ENCODE data around the gene SCT.

The SCT gene

DNA sequence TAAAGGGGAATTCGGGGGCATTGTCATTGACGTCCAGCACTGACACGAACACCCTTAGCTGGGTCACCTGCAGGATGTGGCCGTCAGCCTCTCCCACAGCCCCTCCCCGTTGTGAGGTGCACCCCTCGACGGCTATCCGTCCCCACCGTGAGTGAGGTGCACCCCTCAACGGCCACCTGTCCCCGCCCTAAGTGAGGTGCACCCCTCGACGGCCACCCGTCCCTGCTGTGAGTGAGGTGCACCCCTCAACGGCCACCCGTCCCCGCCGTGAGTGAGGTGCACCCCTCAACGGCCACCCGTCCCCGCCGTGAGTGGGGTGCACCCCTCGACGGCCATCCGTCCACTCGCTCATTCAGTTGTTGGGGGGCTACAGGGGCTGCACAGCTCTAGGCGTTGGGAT, 5.1 kb downstream of the SCT start:
- DNase-seq = no peak

DNA sequence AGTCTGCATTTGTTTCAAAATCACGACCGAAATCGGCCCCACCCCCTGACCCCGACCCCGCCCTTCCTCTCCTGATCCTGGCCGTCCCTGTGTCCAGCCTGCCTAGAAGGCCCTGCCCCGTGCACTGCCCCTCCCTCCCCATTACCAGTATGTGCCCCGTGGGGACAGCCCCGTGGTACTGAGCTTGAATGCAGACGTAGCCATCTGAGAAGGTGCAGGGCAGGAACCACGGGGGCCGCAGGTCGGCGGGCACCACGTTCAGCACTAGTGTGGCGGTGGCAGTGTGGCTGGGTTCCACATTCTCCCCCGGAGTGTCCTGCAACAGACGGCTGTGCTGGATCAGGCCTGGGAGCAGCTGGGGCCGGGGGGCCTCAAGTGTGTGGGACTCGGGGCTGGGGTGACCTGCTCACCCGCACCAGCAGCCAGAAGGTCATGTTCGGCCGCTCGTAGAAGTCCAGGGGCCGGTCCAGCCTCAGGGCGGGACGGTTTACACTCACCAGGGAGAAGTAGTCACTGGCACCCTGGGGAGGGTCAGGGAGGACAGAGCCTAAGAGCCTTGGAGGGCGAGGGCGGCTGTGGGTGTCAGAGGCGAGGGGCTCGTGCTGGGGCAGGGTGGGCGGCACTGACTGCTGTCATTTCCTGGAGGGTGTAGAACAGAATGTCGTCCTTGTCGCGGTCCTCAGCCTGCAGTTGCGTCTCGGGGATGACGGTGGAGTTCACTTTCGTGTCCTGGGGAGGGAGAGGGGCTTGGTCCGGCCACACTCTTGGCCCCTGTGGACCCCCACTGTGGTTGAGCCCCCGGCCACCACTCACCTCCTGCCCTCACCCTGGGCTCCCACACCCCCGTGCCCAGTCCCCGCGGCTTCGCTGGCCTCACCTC, 5.8 kb downstream of the SCT start:
- no peak for DNase-seq

DNA sequence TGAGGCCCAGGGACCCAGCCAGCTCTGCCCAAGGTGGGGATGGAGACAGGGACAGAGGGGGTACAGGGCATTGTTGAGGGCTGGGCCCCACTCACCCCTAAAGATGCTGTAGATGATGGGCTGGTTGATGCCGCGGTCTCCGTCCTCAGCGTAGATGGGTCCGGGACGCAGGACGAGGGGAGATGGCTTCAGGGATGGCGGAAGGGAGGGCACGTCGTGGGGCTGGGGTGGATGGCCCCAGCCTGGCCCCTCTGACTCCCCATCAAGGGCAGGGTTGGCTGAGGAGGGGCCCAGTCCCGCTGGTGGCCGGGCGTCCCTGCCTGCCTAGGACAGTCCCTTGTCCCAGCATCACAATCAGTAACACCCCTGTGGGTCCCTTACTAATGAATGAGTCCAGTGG, 6.8 kb downstream of the SCT start:
- DNase-seq = no peak

DNA sequence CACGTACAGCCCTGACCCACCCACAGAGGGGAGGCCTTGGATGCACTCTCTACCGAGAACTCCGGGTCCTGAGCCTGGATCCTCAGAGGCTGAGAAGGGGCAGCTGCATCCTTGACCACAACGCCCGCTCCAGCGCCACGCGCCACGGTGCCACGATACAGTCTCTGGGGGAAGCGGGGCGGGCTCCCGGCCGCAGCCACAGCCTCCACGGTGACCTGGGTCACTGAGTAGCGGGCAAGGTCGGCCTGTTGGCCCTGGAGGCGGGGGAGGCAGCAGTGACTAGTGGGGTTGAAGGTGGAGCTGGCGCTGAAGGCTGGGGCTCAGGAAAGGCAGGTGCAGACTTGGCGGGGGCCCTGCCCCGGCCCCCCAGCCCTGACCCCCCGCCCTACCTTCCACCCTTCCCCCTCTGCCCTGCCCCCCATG, 7.3 kb downstream of the SCT start:
- DNase-seq = no peak

DNA sequence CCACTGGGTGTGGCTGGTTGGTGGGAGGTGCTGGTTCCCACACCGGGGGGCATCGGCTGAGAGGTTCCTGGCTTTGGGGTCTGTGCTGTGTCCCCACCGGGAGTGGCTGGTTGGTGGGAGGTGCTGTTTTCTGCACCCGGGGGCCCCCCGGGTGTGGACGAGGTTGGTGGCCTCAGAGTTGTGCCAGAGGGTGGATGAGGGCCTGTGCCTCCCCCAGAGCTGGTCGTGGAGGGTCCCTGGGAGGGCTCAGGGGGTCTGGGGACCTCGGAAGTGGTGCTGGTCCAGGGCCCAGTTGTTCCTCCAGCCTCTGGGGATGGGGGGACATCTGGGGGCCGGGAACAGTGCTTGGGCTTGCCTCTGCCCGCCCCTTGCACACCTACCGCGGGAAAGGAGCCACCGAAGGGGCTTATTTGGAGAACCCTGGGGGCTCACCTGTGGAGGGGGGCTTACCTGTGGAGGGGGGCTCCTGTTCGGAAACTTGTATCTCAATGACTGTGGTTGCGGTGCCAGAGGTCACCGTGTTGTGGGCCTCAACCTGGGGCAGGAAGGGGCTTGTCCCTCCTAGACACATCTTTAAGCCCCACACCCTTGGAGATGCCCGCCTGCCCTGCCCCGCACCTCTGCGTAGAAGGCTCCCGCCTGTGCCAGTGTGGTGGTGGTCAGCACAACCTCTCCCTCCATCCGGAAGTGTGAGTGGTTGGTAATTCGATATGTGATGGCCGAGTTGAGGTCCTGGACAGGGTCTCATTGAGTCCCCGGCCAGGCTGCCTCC, 7.9 kb downstream of the SCT start:
- no peak for DNase-seq

DNA sequence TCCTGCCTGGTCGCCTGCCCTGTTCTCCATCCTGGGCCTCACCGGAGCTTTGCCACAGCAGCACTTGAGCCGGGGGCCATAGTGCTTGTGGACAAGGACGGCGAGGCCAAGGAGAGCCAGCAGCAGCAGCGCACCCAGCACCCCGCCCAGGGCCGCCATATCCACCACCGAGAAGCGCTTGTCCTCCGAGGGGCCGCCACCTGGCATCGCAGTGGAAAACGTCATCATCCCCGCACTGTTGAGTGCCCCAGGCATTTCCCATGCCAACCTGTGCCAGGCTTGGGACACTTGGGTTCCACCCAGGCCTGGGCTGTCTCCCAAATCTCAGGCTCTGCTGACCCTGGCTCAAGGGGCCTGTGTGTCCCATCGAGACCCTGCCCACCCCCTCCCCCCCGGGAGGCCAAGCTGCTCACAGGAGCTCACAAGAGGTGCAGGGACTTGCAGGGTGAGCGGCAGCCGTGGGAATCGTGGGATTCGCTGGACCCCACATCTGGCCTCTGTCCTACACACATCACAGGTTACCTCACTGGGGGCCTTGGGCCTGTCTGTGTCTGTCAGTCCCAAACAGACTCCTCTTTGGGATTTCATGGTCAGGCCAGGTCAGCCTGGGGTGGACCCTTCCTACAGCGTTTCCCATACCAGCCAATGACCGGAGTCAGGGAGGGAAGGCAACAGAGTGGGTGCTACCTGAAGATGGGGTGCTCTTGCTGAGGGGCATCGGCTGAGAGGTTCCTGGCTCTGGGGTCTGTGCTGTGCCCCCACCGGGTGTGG, 8.9 kb downstream of the SCT start:
- DNase-seq = no peak

DNA sequence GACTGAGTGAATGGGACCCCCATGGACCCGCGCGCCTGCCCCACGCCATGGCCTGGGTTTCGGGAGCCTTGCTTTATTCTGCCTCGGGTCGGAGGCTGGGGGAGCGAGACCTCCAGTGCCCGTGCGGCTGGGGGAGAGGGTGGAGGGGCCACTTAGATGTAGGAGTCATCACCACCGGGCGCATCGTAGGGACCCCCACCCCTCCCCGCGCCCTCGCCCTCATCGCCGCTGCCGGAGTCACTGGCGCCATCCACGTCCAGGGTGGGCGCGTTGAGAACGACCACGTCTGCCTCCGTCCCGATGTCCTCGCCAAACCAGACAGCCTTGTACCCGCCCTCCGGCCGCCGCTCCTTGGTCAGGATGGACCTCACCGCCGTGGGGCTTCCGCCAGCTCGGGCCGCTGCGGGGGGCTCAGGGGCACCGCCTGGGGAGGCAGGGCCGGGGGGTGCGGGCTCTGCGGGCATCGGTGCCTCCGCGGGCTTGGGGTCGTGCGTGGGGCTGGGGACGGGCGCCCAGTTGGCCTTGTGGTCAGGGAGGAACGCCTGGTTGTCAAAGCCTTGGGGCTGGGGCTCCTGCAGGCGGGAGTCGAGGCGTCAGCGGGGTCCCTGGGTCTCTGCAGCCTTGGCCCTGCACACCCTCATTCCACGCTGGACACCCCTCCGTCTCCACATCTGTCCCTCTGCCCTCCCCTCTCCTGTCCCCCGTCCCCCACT, 9.6 kb downstream of the SCT start:
- no peak for DNase-seq

DNA sequence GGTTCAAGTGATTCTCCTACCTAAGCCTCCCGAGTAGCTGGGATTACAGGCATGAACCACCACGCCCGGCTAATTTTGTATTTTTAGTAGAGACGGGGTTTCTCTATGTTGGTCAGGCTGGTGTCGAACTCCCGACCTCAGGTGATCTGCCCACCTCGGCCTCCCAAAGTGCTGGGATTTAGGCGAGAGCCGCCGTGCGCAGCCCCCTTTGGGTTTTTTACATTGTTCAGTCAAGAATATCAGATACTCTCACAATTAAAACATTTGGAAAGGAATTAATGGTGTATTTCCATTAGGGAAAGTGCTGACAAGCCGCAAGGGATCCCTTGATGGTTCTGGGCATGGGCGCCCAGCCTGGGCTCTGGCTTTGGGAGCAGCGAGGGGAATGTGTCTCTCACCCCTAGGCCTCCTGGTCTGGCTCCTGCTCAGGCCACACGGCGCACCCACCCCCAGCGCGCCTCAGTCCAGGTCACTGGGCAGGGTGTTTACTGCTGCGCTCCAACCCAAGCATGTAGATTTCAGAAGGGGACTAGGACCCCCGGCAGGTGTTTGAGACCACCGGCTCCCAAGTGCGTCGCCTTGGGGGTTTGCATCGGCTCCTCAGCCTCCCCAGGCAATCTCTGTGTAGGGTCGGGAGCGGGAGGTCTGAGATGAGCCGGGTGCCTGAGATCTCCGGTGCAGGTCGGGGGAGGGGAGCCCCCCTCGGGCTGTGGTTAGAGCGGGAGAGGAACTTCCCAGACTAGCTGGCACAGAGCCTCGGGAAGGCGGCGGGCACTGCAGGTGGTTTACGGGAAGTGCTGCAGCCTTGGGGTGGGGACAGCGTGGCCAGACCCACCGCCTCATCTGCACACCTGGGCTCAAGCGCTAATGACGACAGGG, 10.4 kb downstream of the SCT start:
- DNase-seq = no peak

DNA sequence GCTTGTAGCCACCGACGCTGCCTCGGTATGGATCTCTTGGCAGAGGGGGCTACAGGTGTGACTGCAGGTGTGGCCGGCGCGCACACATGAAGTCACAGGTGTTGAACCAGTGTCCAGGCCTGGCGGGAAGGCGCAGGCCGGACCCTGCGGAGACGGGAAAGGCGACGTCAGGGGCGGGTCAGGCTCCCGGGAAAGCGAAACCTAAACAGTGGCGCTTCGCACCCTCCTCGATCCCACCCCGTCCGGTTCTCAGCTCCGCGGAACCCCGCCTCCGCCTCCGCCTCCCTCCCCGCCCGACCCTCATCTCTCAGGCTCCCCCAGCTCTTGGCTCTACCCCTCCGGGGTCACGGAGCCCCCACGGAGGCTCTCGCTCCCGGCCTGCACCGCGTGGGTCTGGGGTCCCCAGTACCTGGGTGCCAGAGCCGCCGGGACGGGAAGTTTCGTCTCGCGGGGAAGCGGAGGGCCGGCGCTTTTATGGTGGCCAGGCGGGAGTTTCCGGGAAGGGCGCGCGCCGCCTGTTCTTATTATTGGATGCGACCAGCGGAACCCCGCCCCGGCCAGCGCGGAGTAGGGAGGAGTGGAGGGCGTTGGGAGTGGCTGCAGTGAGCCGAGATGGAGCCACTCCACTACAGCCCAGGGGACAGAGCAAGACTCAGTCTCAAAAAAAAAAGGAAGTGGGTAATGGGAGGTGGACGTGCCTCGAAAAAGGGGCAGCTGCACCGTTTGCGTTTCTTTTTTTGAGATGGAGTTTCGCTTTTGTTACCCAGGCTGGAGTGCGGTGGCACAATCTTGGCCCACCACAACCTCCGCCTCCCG, 11.3 kb downstream of the SCT start, which contains the start of gene IRF7:
Gene IRF7 (minus strand): TSS at position 447 of the 816 bp plus-strand sequence. CDS start 586 bp downstream, outside the sequence.
- peak; percentile 85 for DNase-seq

DNA sequence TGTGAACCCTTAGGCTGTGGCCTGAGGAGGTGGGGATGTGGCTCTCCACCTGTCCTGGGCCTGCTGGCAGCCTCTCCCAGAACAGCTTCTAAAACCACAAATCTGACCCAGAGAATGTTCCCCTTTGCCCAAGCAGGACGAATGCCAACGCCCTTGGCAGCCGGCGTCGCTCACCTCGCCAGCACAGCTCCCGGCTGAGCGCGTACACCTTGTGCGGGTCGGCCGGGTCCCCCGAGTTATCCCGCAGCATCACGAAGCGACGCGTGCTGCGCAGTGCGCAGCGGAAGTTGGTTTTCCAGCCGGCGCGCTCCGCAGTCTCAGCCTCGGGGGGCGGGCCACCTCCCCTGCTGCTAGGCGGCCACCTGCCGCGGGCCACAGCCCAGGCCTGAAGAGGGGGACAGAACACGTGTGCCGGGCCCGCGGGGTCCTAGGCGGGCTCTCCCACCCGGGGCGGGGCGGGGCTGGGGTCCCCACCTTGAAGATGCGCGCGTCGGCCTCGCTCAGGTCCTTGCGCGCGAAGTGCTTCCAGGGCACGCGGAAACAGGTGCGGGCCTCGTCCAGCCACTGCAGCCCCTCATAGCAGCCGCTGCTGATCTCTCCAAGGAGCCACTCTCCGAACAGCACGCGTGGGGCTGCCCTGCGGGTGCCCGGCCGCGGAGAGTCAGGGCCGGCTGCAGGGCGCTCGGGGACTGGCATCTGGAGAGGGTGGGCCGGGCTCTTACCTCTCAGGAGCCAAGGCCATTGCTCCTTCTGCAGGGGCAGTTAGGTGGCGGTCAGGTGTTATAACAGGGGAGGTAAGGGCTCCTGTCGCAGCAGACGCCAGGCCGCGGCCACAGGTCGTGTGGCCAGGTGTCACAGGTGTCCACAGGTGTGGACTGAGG, 12.1 kb downstream of the SCT start:
- no peak for DNase-seq

DNA sequence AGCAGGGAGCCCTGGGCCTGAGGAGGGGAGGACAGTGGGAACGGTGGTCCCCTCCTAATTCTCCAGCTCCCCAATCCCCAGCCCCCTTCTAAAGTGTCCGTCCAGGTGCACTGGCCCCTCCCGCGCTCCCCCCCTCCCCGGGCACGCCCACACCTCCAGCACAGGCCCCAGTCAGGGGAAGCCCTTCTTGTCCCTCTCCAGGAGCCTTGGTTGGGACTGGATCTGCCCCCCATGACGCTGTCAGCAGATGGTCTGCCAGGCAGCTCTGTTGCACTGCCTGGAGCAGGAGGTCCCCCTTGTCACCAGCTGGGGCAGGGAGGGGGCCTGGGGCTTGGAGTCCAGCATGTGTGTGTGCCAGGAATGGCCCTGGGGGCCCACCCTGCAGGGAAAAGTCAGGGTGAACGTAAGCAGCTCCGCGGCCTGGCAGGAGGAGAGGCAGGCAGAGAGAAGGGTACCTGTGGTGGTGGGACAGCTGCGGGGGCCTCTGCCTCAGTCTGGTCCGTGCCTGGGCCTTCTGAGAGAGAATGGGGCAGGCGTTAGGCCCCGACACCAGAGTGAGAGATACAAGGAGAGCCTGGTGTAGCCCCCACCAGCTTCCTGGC, 12.9 kb downstream of the SCT start:
- DNase-seq = no peak

DNA sequence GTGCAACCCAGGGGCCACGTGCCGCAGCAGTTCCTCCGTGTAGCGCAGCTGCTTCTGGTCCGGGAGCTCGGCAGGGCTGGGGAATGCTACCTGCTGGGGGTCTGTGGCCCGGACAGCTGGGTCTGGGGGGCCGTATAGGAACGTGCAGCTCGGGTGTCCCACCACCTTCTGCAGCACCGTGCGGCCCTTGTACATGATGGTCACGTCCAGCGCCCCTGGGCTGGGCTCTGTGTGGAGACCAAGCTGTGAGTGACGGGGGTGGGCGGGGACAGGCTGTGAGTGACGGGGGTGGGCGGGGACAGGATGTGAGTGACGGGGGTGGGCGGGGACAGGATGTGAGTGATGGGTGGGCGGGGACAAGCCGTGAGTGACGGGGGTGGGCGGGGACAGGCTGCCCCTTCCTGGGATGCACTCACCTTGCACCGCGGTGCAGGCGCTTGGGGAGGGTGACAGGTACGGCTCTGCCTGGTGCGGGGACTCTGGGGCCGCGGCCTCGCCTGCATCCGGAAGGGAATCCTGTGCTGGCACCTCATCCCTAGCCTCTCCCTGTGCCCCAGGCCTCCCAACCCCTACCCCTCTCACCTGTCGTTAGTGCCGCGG, 13.5 kb downstream of the SCT start:
- DNase-seq = peak; percentile 83

DNA sequence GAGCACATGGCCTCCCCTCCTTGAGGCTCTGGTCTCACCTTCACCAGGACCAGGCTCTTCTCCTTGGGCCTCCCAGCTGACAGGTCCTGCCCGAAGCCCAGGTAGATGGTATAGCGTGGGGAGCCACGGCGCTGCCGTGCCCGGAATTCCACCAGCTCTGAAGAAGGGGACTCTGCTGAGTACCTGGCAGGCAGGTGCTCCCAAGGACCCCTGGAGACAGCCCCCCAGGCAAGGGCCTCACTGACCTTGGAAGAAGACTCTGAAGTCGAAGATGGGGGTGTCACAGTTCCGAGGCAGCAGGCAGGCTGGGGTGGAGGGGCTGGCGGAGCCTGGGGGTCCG, 14.1 kb downstream of the SCT start:
- DNase-seq = no peak

DNA sequence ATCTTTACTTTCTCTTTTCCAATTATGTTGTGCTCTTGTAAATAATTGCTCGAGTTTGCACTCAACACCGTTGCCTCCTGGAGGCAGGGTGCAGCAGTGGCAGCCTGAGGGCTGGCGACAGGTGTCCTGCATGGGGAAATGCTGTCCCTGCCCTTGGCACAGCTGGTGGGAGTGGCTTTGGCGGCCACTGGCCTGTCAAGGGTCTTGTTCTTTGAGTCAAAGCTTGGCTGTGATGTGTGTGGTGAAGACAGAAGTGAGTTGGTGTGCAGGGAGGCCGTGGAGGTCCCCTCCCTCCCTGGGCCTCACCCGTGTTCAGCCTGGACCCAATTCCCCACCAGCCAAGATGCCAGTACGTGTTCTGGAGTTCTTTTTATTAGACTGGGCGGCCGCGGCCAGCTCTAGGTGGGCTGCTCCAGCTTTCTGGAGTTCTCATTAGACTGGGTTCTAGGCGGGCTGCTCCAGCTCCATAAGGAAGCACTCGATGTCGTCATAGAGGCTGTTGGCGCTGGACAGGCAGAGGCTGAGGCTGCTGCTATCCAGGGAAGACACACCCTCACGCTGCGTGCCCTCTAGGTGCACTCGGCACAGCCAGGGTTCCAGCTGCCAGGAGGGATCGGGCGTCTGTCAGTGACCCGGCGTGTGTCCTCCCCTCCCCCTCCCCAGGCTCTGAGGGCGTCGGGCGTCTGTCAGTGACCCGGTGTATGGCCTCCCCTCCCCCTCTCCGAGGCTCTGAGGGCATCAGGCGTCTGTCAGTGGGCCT, 14.6 kb downstream of the SCT start:
- DNase-seq = no peak

DNA sequence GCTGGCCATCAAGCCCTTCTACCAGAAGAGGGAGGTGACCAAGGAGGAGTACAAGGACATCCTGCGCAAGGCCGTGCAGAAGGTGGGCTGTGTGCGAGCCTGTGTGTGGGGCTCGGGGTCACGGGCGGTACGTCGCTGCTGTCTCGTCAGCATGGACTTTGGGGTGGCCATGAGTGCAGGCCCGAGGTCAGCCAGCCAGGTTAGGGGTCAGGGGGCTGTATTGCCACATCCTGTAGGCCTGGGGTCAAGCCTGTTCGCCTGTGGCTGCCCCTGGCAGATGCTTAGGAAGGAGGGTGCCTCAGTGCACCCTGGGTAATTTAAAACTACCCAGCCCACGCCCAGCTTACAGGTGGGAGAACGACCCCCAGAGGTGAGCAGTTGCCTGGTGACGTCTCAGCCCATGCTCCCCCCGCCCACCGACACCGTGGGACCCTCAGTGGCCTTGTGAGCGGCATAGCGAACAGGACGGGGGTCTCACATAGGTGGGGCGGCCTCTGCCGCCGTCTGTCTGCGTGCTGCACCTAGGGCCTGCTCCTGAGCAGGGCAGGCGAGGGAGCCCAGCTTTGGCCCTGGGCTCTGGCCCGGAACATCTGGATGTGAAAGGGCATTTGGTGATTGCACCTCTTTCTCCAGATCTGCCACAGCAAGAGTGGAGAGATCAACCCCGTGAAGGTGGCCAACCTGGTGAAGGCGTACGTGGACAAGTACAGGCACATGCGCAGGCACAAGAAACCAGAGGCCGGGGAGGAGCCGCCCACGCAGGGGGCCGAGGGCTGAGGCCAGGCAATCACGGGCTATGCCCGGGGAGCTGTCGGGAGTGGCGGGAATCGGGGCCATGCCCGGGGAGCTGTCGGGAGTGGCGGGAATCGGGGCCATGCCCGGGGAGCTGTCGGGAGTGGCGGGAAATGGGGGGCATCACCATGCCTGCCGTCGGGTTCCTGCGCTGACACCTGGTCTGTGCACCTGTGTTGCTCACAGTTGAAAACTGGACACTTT, 15.7 kb downstream of the SCT start:
- DNase-seq = no peak

DNA sequence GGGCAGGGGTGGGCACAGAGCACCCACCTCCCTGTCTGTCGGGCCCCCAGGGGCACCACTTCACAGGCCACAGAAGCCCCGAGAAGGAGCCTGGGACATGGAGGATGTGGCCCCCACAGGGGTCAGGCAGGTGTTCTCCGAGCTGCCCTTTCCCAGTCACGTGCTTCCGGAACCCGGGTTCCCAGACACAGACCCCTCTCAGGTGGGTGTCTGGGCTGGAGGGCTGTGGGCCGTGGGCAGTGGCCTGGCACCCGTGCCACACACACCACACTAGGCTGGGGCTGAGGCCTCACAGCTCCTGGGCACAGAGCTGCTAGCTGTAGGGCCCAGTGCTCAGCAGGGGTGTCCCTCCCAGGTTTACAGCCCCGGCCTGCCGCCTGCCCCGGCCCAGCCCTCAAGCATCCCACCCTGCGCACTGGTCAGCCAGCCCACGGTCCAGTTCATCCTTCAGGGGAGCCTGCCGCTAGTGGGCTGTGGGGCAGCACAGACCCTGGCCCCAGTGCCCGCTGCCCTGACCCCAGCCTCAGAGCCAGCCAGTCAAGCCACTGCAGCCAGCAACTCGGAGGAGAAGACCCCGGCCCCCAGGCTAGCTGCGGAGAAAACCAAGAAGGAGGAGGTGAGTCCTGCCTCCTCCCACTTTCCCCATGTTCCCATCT, 16.7 kb downstream of the SCT start:
- DNase-seq = no peak

All from stimulated activated CD4-positive, alpha-beta T cell treated with anti-CD3 and anti-CD28 coated beads, Interleukin-4, amount 100 ng/mL, for 24 hours (primary cell).